Endodermal cell (in vitro differentiated cells): ENCODE data around the gene C5orf22. TPM values are rescaled to one million over a fixed set of nuclear protein-coding genes. Genes with fewer than 3 reads are reported as not detected.

Experiments used
- DNase-seq: peaks from one replicate; pipeline ENCODE4 v3.0.0-alpha.2; 2017
- H3K27ac ChIP-seq: 2 replicates; pipeline ENCODE4 v1.5.1; 2013; ENCODE audit warnings: mild to moderate bottlenecking, low read depth, low read length, moderate library complexity
- H3K27me3 ChIP-seq: 2 replicates; pipeline ENCODE4 v1.6.1; 2013; ENCODE audit warnings: mild to moderate bottlenecking, low read length, moderate library complexity; ENCODE audit not compliant: insufficient read depth, control insufficient read depth, poor library complexity, severe bottlenecking
- H3K36me3 ChIP-seq: 2 replicates; pipeline ENCODE4 v1.7.0; 2013; ENCODE audit warnings: mild to moderate bottlenecking, low read length, moderate library complexity; ENCODE audit not compliant: control insufficient read depth, insufficient read depth
- H3K4me1 ChIP-seq: one replicate; pipeline ENCODE4 v1.7.0; 2013; ENCODE audit warnings: low read length; ENCODE audit not compliant: control insufficient read depth, insufficient read depth
- H3K4me3 ChIP-seq: 2 replicates; pipeline ENCODE4 v1.5.1; 2013; ENCODE audit warnings: mild to moderate bottlenecking, low read length, moderate library complexity
- H3K9ac ChIP-seq: 2 replicates; pipeline ENCODE4 v1.6.1; 2013; ENCODE audit warnings: mild to moderate bottlenecking, low read length, moderate library complexity; ENCODE audit not compliant: poor library complexity, severe bottlenecking; ENCODE audit errors: extremely low read depth
- H3K9me3 ChIP-seq: 2 replicates; pipeline ENCODE4 v1.6.1; 2013; ENCODE audit warnings: mild to moderate bottlenecking, low read length, moderate library complexity; ENCODE audit not compliant: control insufficient read depth
- H3K27ac Mint-ChIP-seq: 2 replicates; pipeline ENCODE4 v1.8.0; 2020; ENCODE audit warnings: mixed read lengths
- H3K27me3 Mint-ChIP-seq: 2 replicates; pipeline ENCODE4 v1.8.0; 2021; ENCODE audit warnings: mild to moderate bottlenecking, mixed read lengths; ENCODE audit not compliant: insufficient read depth
- H3K36me3 Mint-ChIP-seq: 2 replicates; pipeline ENCODE4 v1.8.0; 2020; ENCODE audit warnings: low read depth, mixed read lengths
- H3K4me1 Mint-ChIP-seq: 2 replicates; pipeline ENCODE4 v1.8.0; 2020; ENCODE audit warnings: mixed read lengths
- H3K4me3 Mint-ChIP-seq: 2 replicates; pipeline ENCODE4 v1.8.0; 2020; ENCODE audit warnings: mild to moderate bottlenecking, moderate library complexity, mixed read lengths
- H3K9me3 Mint-ChIP-seq: 2 replicates; pipeline ENCODE4 v1.8.0; 2020; ENCODE audit warnings: mild to moderate bottlenecking, mixed read lengths
- CTCF ChIP-seq: fragments of 200-600 bp; sonication (generic); conservative IDR thresholded peaks from 2 replicates; pipeline ENCODE4 v1.5.0; 2021; ENCODE audit warnings: antibody characterized with exemption, mild to moderate bottlenecking
- WGBS, 2 experiments: methylation state at CpG; one replicate each; pipeline versions ENCODE4 v1.1.5 to v1.1.7; 2013; ENCODE audit warnings: missing lambda C conversion rate in 2 of 2, mixed read lengths in 1 of 2; ENCODE audit not compliant: insufficient coverage in 1 of 2, insufficient read length in 1 of 2; 5-methylcytosine and 5-hydroxymethylcytosine counted together
- total RNA-seq, 2 donors: library from RNA; stranded (reverse); fragmentation: NEBNext Ultra II Directional in 1 of 2; extraction: Animal tissue kit (Norgen Biotek cat#: 25700) in 1 of 2; gene quantifications; 2 replicates in 1 of 2; 3 replicates in 1 of 2; pipeline ENCODE4 v1.2.1, GENCODE V29; 2021

C5orf22 gene
- total RNA-seq, 2 donors from 2014 or later: 44.2 to 52.7 TPM

- no peak overlapping the region for H3K27ac ChIP-seq
- 100% methylated on average over 1 of the region's 1 CpG for WGBS, 2 experiments
Observed at GRCh38 chr5:31568302-31568835, 36.3 kb downstream of the C5orf22 start.

GRCh38 chr5:31569068-31569467, 37.0 kb downstream of the C5orf22 start:
- H3K27me3 ChIP-seq: no peaks in the 10 kb centered on the region
- no peak overlapping the region for H3K27ac ChIP-seq
- H3K4me1 ChIP-seq: no peaks in the 10 kb centered on the region
- no peak overlapping the region for H3K4me3 ChIP-seq
- no peaks in the 10 kb centered on the region for H3K36me3 ChIP-seq
- no peak overlapping the region for H3K27ac Mint-ChIP-seq
- no peak overlapping the region for H3K9ac ChIP-seq
- no peak for TF ChIP-seq CTCF
- DNase-seq: no peak
- no peak overlapping the region for H3K4me3 Mint-ChIP-seq
- no peaks in the 10 kb centered on the region for H3K27me3 Mint-ChIP-seq
- H3K4me1 Mint-ChIP-seq: peaks cover 4% of the 10 kb centered on the region
- peaks cover 20% of the 10 kb centered on the region for H3K9me3 Mint-ChIP-seq
- peaks cover 11% of the 10 kb centered on the region for H3K36me3 Mint-ChIP-seq
- peaks cover 19% of the 10 kb centered on the region for H3K9me3 ChIP-seq

More at GRCh38 chr5:31568302-31568835, 36.3 kb downstream of the C5orf22 start:
- TF ChIP-seq CTCF: no peak
- Mint-ChIP-seq H3K27ac (no peak overlapping the region), H3K9me3 (peaks cover 25% of the 10 kb centered on the region), H3K36me3 (peaks cover 11% of the 10 kb centered on the region), H3K4me3 (no peak overlapping the region), H3K4me1 (peaks cover 4% of the 10 kb centered on the region), H3K27me3 (no peaks in the 10 kb centered on the region)
- DNase-seq: no peak
- no peak overlapping the region for H3K4me3 ChIP-seq
- H3K4me1 ChIP-seq: no peaks in the 10 kb centered on the region
- no peaks in the 10 kb centered on the region for H3K36me3 ChIP-seq
- peaks cover 25% of the 10 kb centered on the region for H3K9me3 ChIP-seq
- no peaks in the 10 kb centered on the region for H3K27me3 ChIP-seq
- no peak overlapping the region for H3K9ac ChIP-seq

GRCh38 chr5:31573494-31574142, 41.5 kb downstream of the C5orf22 start:
- WGBS, 2 experiments: 93 to 95% methylated on average over 10 of the region's 10 CpGs
- Mint-ChIP-seq H3K4me1 (peaks cover 4% of the 10 kb centered on the region), H3K27me3 (no peaks in the 10 kb centered on the region), H3K27ac (no peak overlapping the region), H3K4me3 (no peak overlapping the region), H3K36me3 (no peaks in the 10 kb centered on the region), H3K9me3 (no peaks in the 10 kb centered on the region)
- no peak for DNase-seq
- Histone ChIP-seq H3K27me3 (no peaks in the 10 kb centered on the region), H3K4me1 (no peaks in the 10 kb centered on the region), H3K36me3 (no peaks in the 10 kb centered on the region), H3K9ac (no peak overlapping the region), H3K4me3 (no peak overlapping the region), H3K27ac (no peak overlapping the region), H3K9me3 (no peaks in the 10 kb centered on the region)
- no peak for TF ChIP-seq CTCF
